B cell (primary cell): ENCODE results near the gene CACNA2D2. TPM values are rescaled to one million over a fixed set of nuclear protein-coding genes. Genes with fewer than 3 reads are reported as not detected.
A peak's percentile ranks its signal among the peaks of the same experiment; 100 is the strongest.

ENCODE experiments used
- ATAC-seq: fragments of 200-7000 bp; cut with Tn5 transposase; one replicate; pipeline ENCODE4 v1.10.0; 2021; ENCODE audit warnings: low read depth, mild to moderate bottlenecking, moderate number of reproducible peaks, moderate library complexity
- CTCF ChIA-PET: fragments of 350-600 bp; sonication (Branson Sonifier 250); formaldehyde crosslinking; loops from one replicate; lab custom pipeline; 2021; ENCODE audit warnings: antibody characterized with exemption, inconsistent platforms; lab: Charles Lee
- POLR2A ChIA-PET: fragments of 350-600 bp; sonication (Branson Sonifier 250); formaldehyde crosslinking; loops from one replicate; lab custom pipeline; 2021; ENCODE audit warnings: antibody characterized with exemption; lab: Charles Lee
- DNase-seq: peaks from one replicate; pipeline ENCODE4 v3.0.0; 2013
- H2AFZ ChIP-seq: 2 replicates; pipeline ENCODE4 v1.6.1; 2012; ENCODE audit warnings: mild to moderate bottlenecking, low read depth, low read length; ENCODE audit not compliant: insufficient read depth, poor library complexity, severe bottlenecking
- H3K27ac ChIP-seq, 2 donors: 1 replicate in 1 of 2; 2 replicates in 1 of 2; pipeline ENCODE4 v1.5.1; 2012 to 2013; ENCODE audit warnings: low read length in 2 of 2, mild to moderate bottlenecking in 2 of 2, moderate library complexity in 1 of 2
- H3K27me3 ChIP-seq, 4 experiments: fragments of 200-600 bp in 1 of 4; sonication (generic) in 1 of 4; replicated peaks in 1 of 4; 1 replicate in 2 of 4; 2 replicates in 2 of 4; pipeline versions ENCODE4 v1.6.1 to v1.7.0; 2013 to 2016; ENCODE audit warnings: low read length in 3 of 4, mild to moderate bottlenecking in 2 of 4, mixed read lengths in 1 of 4, moderate library complexity in 1 of 4; ENCODE audit not compliant: insufficient read depth in 4 of 4, control insufficient read depth in 3 of 4; ENCODE audit errors: control extremely low read depth in 1 of 4
- H3K36me3 ChIP-seq, 2 experiments: replicated peaks in 1 of 2; 1 replicate in 1 of 2; 2 replicates in 1 of 2; pipeline versions ENCODE4 v1.6.1 to v1.7.1; 2013; ENCODE audit warnings: low read length in 1 of 2; ENCODE audit not compliant: insufficient read depth in 2 of 2, control insufficient read depth in 1 of 2; ENCODE audit errors: control extremely low read depth in 1 of 2, extremely low read depth in 1 of 2
- H3K4me1 ChIP-seq, 2 donors: fragments of 200-600 bp in 1 of 2; sonication (generic) in 1 of 2; 1 replicate in 1 of 2; 2 replicates in 1 of 2; pipeline versions ENCODE4 v1.5.1 to v1.6.1; 2013 to 2017; ENCODE audit warnings: low read length in 2 of 2; ENCODE audit not compliant: control insufficient read depth in 2 of 2, insufficient read depth in 2 of 2
- H3K4me2 ChIP-seq: replicated peaks from 2 replicates; pipeline ENCODE3; 2012; ENCODE audit warnings: mild to moderate bottlenecking, low read depth, low read length; ENCODE audit not compliant: poor library complexity, severe bottlenecking
- H3K4me3 ChIP-seq, 5 experiments: fragments of 200-600 bp in 1 of 5; sonication (generic) in 1 of 5; 1 replicate in 3 of 5; 2 replicates in 2 of 5; pipeline versions ENCODE4 v1.5.1 to v1.7.0; 2011 to 2016; ENCODE audit warnings: low read length in 4 of 5, mild to moderate bottlenecking in 4 of 5, low read depth in 2 of 5, control low read depth in 1 of 5, moderate library complexity in 1 of 5; ENCODE audit not compliant: insufficient read depth in 1 of 5; ENCODE audit errors: control extremely low read depth in 1 of 5, extremely low read depth in 1 of 5
- H3K79me2 ChIP-seq: fragments of 200-600 bp; sonication (generic); one replicate; pipeline ENCODE4 v1.6.0; 2016; ENCODE audit warnings: low read length; ENCODE audit not compliant: control insufficient read depth, insufficient read depth
- H3K9ac ChIP-seq: fragments of 200-600 bp; sonication (generic); 2 replicates; pipeline ENCODE4 v1.6.1; 2017; ENCODE audit warnings: mild to moderate bottlenecking, low read length, moderate library complexity
- H3K9me3 ChIP-seq, 3 donors: one replicate each; pipeline versions ENCODE4 v1.6.1 to v1.7.1; 2013; ENCODE audit warnings: low read length in 2 of 3; ENCODE audit not compliant: control insufficient read depth in 2 of 3, insufficient read depth in 1 of 3; ENCODE audit errors: control extremely low read depth in 1 of 3
- H4K20me1 ChIP-seq: 2 replicates; pipeline ENCODE4 v1.6.0; 2012; ENCODE audit warnings: mild to moderate bottlenecking, low read length; ENCODE audit not compliant: insufficient read depth, control insufficient read depth, poor library complexity, severe bottlenecking
- H3K27ac Mint-ChIP-seq: one replicate; pipeline ENCODE4 v1.8.0; 2021; ENCODE audit warnings: mixed read lengths
- H3K27me3 Mint-ChIP-seq: one replicate; pipeline ENCODE4 v1.8.0; 2021; ENCODE audit warnings: mixed read lengths
- H3K4me1 Mint-ChIP-seq: one replicate; pipeline ENCODE4 v1.8.0; 2021; ENCODE audit warnings: mixed read lengths
- H3K4me3 Mint-ChIP-seq: one replicate; pipeline ENCODE4 v1.8.0; 2021; ENCODE audit warnings: mixed read lengths
- H3K9me3 Mint-ChIP-seq: one replicate; pipeline ENCODE4 v1.8.0; 2022; ENCODE audit warnings: mixed read lengths; ENCODE audit not compliant: insufficient read depth
- CTCF ChIP-seq: fragments of 200-600 bp; IDR thresholded peaks from one replicate; pipeline ENCODE4 v1.8.0; 2022; ENCODE audit warnings: antibody characterized with exemption, mild to moderate bottlenecking
- EZH2 ChIP-seq: IDR thresholded peaks from 2 replicates; pipeline ENCODE4 v1.6.1; 2012; ENCODE audit warnings: borderline replicate concordance, low read depth, mild to moderate bottlenecking, moderate library complexity, low read length; ENCODE audit not compliant: insufficient read depth, poor library complexity, severe bottlenecking
- WGBS: methylation state at CpG from one replicate; pipeline ENCODE4 v1.1.5; 2013; ENCODE audit warnings: missing lambda C conversion rate; ENCODE audit not compliant: insufficient coverage; 5-methylcytosine and 5-hydroxymethylcytosine counted together
- intact Hi-C: fragments of 100-400 bp; cut with micrococcal nuclease; formaldehyde crosslinking; loops from one replicate; pipeline ENCODE4 v1.10.0; 2022
- polyA plus RNA-seq: library from polyadenylated mRNA; depleted of rRNA; stranded (reverse); fragments of >200 nt; gene quantifications from 2 replicates; pipeline ENCODE4 v1.2.3, GENCODE V29; 2012
- total RNA-seq, 2 donors: library from RNA; stranded (reverse); fragments of 120-200 nt in 1 of 2; gene quantifications; 1 replicate in 1 of 2; 2 replicates in 1 of 2; pipeline versions ENCODE4 v1.2.3 to v1.2.4, GENCODE V29; 2013 to 2022

CACNA2D2 gene
- total and polyA plus RNA-seq, 2 donors (not counting 1 experiment from before 2014, with no cell fraction given), result 0.69 to 1.2 TPM

- H3K36me3 ChIP-seq, result peaks cover 0 to 55% of the 10 kb centered on the region in 2 experiments
- H3K27me3 Mint-ChIP-seq, result no peaks in the 10 kb centered on the region
- ATAC-seq (peak; percentile 94), DNase-seq (peak; percentile 97)
- H3K9ac ChIP-seq, result peak within 1 kb of the TSS; percentile 87
- no peaks in the 10 kb centered on the region for H3K27me3 ChIP-seq
- ChIA-PET CTCF (interaction anchor here (0.5 to 3.4 kb wide), 10 partner anchors 9 to 510 kb away, joined by 3 to 20 read pairs (median 4); partner anchors contain the start of genes CYB561D2, HYAL3, NAA80 and NPRL2), POLR2A (interaction anchor here (0.6 to 2.9 kb wide), 8 partner anchors 9 to 1666 kb away, joined by 3 to 27 read pairs (median 6); partner anchors contain the start of genes CYB561D2, HYAL3, IFRD2 and NAA80)
- no peaks in the 10 kb centered on the region for H3K9me3 ChIP-seq
- H3K4me2 ChIP-seq, result peak within 1 kb of the TSS; percentile 99
- H3K4me1 ChIP-seq, result peaks cover 14 to 24% of the 10 kb centered on the region in 2 donors
- H3K9me3 Mint-ChIP-seq, result no peaks in the 10 kb centered on the region
- H3K27ac Mint-ChIP-seq, result peak within 1 kb of the TSS; percentile 91
- H3K27ac ChIP-seq, result peak within 1 kb of the TSS; percentile 66 to 90
- peaks cover 35% of the 10 kb centered on the region for H4K20me1 ChIP-seq
- H3K4me3 Mint-ChIP-seq, result peak within 1 kb of the TSS; percentile 95
- H3K4me1 Mint-ChIP-seq, result peaks cover 25% of the 10 kb centered on the region
- intact Hi-C loops, result loop anchor here (1.0 kb wide), 5 partner anchors 9 to 101 kb away; partner anchors contain the start of genes CYB561D2, HYAL3, NAA80 and NPRL2
- 2% methylated on average over 55 of the region's 55 CpGs for WGBS
- TF ChIP-seq CTCF (no peak), EZH2 (no peak)
- H2AFZ ChIP-seq, result peak within 1 kb of the TSS; percentile 75
- H3K4me3 ChIP-seq, result peak within 1 kb of the TSS; percentile 39 to 98 (median 87)
- peaks cover 41% of the 10 kb centered on the region for H3K79me2 ChIP-seq
Observed at GRCh38 chr3:50327943-50328691, 175.3 kb downstream of the CACNA2D2 start, which contains the start of gene TUSC2. TSS of gene TUSC2 (minus strand) at chr3:50328223. CDS start at chr3:50328099, 124 bp downstream.
